ENCODE data around the gene CDCA5.

- TF ChIP-seq, protein P1, sequence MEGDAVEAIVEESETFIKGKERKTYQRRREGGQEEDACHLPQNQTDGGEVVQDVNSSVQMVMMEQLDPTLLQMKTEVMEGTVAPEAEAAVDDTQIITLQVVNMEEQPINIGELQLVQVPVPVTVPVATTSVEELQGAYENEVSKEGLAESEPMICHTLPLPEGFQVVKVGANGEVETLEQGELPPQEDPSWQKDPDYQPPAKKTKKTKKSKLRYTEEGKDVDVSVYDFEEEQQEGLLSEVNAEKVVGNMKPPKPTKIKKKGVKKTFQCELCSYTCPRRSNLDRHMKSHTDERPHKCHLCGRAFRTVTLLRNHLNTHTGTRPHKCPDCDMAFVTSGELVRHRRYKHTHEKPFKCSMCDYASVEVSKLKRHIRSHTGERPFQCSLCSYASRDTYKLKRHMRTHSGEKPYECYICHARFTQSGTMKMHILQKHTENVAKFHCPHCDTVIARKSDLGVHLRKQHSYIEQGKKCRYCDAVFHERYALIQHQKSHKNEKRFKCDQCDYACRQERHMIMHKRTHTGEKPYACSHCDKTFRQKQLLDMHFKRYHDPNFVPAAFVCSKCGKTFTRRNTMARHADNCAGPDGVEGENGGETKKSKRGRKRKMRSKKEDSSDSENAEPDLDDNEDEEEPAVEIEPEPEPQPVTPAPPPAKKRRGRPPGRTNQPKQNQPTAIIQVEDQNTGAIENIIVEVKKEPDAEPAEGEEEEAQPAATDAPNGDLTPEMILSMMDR (conservative IDR thresholded peaks at IDR 0.05; ENCODE audit: low read length) = no peak
- no peak for TF ChIP-seq EZH2phosphoT487 (IDR thresholded peaks at IDR 0.05; ENCODE audit: borderline replicate concordance)
These were observed 27.4 kb upstream of the CDCA5 start for GRCh38 chr11:65111159-65111743.

All from Loucy (cell line).